ENCODE measurements around the gene KDM5A. TPM values are rescaled to one million over a fixed set of nuclear protein-coding genes. Genes with fewer than 3 reads are reported as not detected.

KDM5A gene
- polyA plus RNA-seq, 1 experiment = 26.1 TPM

- Histone ChIP-seq H3K4me3 (ENCODE audit: low read depth, low read length) (no peak overlapping the region), H3K36me3 (ENCODE audit: control insufficient read depth, insufficient read depth, low read length) (peaks cover 10% of the 10 kb centered on the region), H3K27me3 (ENCODE audit: control insufficient read depth, insufficient read depth, low read length) (no peaks in the 10 kb centered on the region)
- DNase-seq (ENCODE audit: low read depth) = no peak
- TF ChIP-seq CTCF (IDR thresholded peaks at IDR 0.05; ENCODE audit: insufficient read depth, low read depth, low read length) = no peak
- ChIA-PET POLR2A (no interaction called here), CTCF (interaction anchor here (0.5 to 1.5 kb wide), 3 partner anchors 14 to 20 kb away, joined by 3 to 4 read pairs (median 3); no protein-coding TSS in a partner anchor)
Measured at GRCh38 chr12:332581-333205, 56.4 kb downstream of the KDM5A start.

- no peaks in the 10 kb centered on the region for H3K27me3 ChIP-seq (ENCODE audit: control insufficient read depth, insufficient read depth, low read length)
- H3K4me3 ChIP-seq (ENCODE audit: low read depth, low read length) = no peak overlapping the region
- POLR2A ChIA-PET = no interaction called here
- CTCF ChIA-PET = interaction anchor here (1.5 kb wide), 1 partner anchor 21 kb away, joined by 4 read pairs; no protein-coding TSS in a partner anchor
- peaks cover 9% of the 10 kb centered on the region for H3K36me3 ChIP-seq (ENCODE audit: control insufficient read depth, insufficient read depth, low read length)
- no peak for DNase-seq (ENCODE audit: low read depth)
- no peak for TF ChIP-seq CTCF (IDR thresholded peaks at IDR 0.05; ENCODE audit: insufficient read depth, low read depth, low read length)
Measured at GRCh38 chr12:331287-331686, 57.8 kb downstream of the KDM5A start.

GRCh38 chr12:325906-326305 is 63.2 kb downstream of the KDM5A start:
- CTCF ChIA-PET = no interaction called here
- H3K27me3 ChIP-seq (ENCODE audit: control insufficient read depth, insufficient read depth, low read length) = no peaks in the 10 kb centered on the region
- H3K4me3 ChIP-seq (ENCODE audit: low read depth, low read length) = no peak overlapping the region
- no peak for TF ChIP-seq CTCF (IDR thresholded peaks at IDR 0.05; ENCODE audit: insufficient read depth, low read depth, low read length)
- DNase-seq (ENCODE audit: low read depth) = peak; percentile 2
- H3K36me3 ChIP-seq (ENCODE audit: control insufficient read depth, insufficient read depth, low read length) = peaks cover 9% of the 10 kb centered on the region
- POLR2A ChIA-PET = no interaction called here

- Histone ChIP-seq H3K36me3 (ENCODE audit: control insufficient read depth, insufficient read depth, low read length) (peaks cover 10% of the 10 kb centered on the region), H3K4me3 (ENCODE audit: low read depth, low read length) (no peak overlapping the region), H3K27me3 (ENCODE audit: control insufficient read depth, insufficient read depth, low read length) (no peaks in the 10 kb centered on the region)
- ChIA-PET POLR2A (no interaction called here), CTCF (no interaction called here)
- no peak for TF ChIP-seq CTCF (IDR thresholded peaks at IDR 0.05; ENCODE audit: insufficient read depth, low read depth, low read length)
- no peak for DNase-seq (ENCODE audit: low read depth)
Measured at GRCh38 chr12:323507-323906, 65.6 kb downstream of the KDM5A start.

- CTCF ChIA-PET = interaction anchor here (1.1 kb wide), 1 partner anchor 20 kb away, joined by 4 read pairs; no protein-coding TSS in a partner anchor
- TF ChIP-seq CTCF (IDR thresholded peaks at IDR 0.05; ENCODE audit: insufficient read depth, low read depth, low read length) = no peak
- Histone ChIP-seq H3K4me3 (ENCODE audit: low read depth, low read length) (no peak overlapping the region), H3K36me3 (ENCODE audit: control insufficient read depth, insufficient read depth, low read length) (peaks cover 19% of the 10 kb centered on the region), H3K27me3 (ENCODE audit: control insufficient read depth, insufficient read depth, low read length) (no peaks in the 10 kb centered on the region)
- POLR2A ChIA-PET = no interaction called here
- no peak for DNase-seq (ENCODE audit: low read depth)
Measured at GRCh38 chr12:321606-322326, 67.4 kb downstream of the KDM5A start.

All from BJ (cell line).